NCI-H526 (cell line): Measurements from ENCODE around the gene CSTF3.
"Not testable (repeated sequence)": the region's sequence is repeated elsewhere in the genome, so short reads cannot be mapped to it uniquely, and the experiment has no call there.

Experiments
- DNase-seq, 2 experiments: peaks; one replicate each; lab custom pipeline; 2025; lab: John Stamatoyannopoulos, UW

CSTF3 gene

DNA sequence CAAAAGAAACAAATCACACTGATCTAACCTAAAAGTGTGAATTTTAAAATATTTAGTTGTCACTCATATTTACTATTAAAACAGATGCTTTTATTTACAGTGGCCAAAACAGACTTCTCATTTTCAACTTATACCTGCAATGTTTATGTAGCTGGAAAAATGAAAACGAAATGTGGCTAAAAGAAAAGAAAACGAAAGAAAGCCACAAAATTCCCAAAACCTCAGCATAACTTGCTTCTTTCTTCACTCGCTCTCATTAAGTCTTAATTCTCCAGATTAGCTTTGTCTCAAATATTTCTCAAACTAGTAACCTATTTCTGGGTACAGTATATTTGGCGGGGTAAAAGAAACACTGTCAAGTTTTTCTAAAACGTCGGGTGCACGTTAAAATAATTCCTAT lies 693 bp downstream of the CSTF3 start:
- DNase-seq = no peak

DNA sequence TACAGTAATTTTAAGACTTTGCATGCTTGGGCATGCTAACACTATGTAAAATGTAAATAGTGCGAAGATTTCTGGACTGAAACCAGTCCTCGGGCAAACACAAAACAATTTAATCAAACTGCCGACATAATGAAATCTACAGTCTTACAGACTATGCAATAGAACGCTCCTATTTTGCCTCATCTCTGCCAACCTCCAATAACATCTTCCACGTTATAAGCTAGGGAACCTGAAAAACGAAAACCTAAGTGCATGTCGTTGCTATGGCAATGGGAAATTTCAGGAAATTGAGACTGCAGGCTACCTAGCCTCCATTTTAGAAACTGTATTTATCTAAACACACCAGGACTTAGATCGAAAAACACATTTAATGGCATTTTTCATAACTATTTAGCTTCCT lies 1.1 kb downstream of the CSTF3 start:
- DNase-seq = peak; percentile 36 to 47

- peak; percentile 30 to 31 for DNase-seq
Measured at GRCh38 chr11:33159378-33159867, 1.9 kb downstream of the CSTF3 start.

GRCh38 chr11:33158596-33159275 lies 2.5 kb downstream of the CSTF3 start:
- no peak for DNase-seq

DNA sequence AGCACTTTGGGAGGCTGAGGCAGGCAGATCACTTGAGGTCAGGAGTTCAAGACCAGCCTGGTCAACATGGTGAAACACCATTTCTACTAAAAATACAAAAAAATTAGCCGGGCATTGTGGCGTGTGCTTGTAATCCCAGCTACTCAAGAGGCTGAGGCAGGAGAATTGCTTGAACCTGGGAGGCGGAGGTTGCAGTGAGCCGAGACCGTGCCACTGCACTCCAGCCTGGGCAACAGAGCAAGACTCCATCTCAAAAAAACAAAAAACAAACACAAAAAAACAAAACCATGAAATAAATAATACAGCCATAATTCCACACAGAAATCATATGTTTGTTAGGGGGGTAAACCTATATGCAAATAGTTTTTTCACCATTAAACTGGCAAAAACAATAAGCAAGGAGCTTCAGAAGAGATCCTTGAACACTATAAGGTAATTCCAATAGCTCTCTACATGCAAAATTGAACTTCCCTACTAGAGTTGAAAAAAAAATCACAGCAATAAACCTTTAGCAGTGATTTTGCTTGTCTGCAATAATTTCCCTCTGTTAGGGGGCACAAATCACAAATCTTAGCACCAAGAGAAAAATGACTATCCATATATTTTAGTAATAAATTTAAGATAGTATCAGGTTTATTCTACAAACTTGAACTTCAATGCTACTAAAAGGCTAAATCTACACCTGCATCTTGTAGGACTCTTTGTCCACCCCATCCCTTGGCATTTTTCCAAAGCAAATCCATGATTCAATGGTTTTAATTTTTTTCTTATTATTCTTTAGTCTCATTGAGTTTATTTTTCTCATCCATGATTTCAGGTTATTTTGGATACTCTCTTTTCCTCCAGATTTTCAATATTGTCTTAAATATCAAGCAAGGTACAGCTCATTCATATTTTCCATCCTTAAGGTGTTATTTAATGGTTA lies 3.9 kb downstream of the CSTF3 start:
- DNase-seq = no peak

DNA sequence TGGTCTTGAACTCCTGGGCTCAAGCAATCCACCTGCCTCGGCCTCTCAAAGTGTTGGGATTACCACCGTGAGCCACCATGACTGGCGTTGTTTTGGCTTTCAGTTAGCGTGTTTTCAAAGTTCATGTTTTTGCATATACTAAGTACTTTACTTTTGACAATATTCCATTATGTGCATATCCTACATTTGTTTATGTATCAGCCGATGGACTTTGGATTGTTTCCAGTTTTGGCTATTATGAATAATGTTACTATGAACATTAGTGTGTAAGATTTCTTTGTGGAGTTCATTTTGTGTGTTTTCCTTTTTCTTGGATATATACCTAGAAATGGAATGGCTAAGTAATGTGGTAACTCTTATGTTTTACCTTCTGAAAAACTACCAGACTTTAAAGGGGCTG lies 9.9 kb downstream of the CSTF3 start:
- DNase-seq = peak; percentile 7 to 24

DNA sequence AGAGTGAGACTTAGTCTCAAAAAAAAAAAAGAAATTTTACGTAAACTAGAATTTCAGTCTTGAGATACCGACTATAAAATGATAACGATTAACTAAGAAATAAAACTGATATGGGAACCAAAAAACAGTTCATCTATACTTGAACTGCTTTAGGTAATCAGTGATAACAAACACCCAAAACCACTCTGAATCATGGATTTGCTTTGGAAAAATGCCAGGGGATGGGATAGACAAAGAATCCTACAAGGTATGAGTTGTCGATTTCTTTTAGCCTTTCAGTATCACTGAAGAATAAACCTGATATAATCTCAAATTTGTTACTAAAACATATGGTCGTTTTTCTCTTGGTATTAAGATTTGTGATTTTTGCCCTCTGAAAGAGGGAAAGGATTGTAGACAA lies 13.7 kb downstream of the CSTF3 start:
- DNase-seq = no peak

GRCh38 chr11:33135768-33136443 lies 25.4 kb downstream of the CSTF3 start:
- DNase-seq = no peak

DNA sequence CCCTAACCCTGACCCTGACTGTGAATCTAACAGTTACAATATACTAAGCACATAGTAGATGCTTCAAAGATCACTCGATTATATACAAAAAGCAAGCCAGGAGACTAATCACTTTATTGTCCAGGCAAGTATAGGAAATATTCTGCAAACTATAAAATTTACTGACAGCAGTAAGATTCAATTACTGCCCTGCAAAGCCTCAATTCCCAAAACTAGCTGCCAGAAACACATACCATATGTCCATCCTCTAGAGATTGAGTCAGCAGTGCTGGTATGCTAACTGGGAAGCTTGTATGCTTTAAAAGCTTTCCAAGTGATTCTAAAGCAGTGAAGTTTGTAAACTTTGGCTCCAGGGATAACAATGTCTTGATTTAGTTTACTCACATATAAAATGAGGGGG lies 26.1 kb downstream of the CSTF3 start:
- no peak for DNase-seq

- no peak for DNase-seq
Measured at GRCh38 chr11:33134276-33134675, 27.0 kb downstream of the CSTF3 start.

- no peak for DNase-seq
Measured at GRCh38 chr11:33133761-33134160, 27.5 kb downstream of the CSTF3 start.

GRCh38 chr11:33132510-33132909 lies 28.8 kb downstream of the CSTF3 start:
- no peak for DNase-seq

DNA sequence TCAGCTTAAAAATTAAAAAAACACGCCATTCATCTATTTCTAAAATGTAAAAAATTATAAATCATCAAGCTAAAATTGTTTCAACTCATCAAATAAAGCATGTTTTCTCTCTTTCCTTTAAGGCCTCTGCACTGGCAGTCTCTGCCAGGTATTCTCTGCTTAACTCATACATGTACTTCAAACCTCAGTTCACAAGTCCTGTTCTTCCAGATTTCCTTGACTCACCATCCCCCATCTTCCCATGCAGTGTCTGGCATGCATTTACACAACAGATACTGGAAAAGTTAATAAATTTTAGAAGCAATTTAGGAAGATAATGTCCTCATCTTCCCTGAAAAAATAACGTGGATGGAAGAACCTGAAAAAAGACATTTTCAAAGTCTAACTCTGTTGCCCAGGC lies 32.5 kb downstream of the CSTF3 start:
- no peak for DNase-seq

DNA sequence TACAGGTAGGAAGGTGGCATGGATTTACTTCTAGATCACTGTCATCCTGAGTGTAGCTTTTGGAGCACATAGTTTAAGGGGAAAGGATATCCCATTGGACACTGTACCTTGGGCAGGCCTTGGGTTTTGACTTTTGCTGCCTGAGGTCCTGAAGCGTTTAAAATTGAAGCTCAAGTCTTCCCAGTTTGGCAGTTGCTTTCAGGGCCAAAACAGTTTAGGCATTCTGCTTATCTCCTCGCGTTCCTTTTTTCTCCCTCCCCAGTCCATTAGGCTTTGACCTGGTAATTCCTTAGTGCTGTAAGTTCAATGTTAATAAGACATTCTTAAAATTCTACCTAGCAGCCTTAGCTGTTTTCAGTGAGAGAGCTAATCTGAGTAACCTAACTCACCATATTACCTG lies 35.7 kb downstream of the CSTF3 start:
- DNase-seq = no peak

GRCh38 chr11:33125025-33125424 lies 36.3 kb downstream of the CSTF3 start:
- DNase-seq = no peak

DNA sequence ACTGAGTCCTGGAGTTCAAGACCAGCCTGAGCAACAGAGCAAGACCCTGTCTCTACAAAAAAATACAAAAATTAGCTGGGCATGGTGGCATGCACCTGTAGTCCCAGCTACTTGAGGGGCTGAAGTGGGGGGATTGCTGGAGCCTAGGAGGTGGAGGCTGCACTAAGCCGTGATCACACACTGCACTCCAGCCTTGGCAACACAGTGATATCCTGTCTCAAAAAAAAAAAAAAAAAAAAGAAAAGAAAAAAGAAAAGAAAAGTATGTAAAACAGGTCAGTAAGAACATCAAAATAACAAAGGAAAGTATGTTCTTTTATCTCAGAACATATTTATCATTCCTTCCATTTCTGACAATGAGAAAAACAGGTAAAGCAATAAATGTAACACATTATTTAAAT lies 38.6 kb downstream of the CSTF3 start:
- not testable (repeated sequence) for DNase-seq

DNA sequence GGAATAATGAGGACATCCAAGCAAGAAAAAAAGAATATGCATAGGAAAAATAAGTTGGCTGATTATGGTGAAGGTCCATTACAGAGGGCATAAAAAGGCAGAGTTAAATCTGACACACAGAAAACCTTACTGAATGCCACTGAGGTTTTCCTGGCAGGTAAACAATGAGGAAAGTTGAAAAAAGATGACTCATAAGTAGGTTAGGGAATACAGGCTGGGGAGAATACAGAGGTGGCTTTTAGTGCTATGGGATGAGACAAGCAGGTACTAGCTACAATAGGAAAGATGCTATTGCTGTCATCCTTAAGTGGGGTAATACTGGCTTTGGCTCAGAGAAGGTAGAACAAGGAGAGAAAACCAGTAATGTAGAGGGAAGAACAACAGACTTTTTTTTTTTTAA lies 44.7 kb downstream of the CSTF3 start:
- DNase-seq = no peak

- no peak for DNase-seq
Measured at GRCh38 chr11:33110083-33110482, 51.2 kb downstream of the CSTF3 start.

GRCh38 chr11:33109294-33109895 lies 51.9 kb downstream of the CSTF3 start:
- DNase-seq = no peak

GRCh38 chr11:33103836-33104235 lies 57.4 kb downstream of the CSTF3 start:
- no peak for DNase-seq

DNA sequence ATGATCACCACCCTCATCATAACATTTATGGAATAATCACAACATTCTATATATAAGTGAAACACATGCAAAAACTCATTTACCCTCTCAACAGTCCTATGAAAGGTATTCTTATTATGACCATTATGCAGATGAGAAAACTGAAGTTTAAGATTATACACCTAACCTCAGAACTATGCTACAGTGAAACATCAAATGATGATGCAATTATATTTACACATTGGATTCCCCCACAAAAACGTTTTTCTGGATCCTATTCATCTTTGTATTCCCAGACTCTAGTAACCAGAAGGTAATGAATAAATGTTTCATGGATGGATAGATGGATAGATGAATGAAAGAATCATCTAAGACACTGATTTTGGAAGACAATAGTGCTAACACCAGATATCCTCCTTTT lies 67.1 kb downstream of the CSTF3 start:
- DNase-seq = no peak

- DNase-seq = no peak
Measured at GRCh38 chr11:33089776-33090175, 71.5 kb downstream of the CSTF3 start.
